Loucy (cell line): ENCODE results near the gene PDE4D.

Experiments
- CTCF ChIP-seq: fragments of 200-600 bp; sonication (generic); conservative IDR thresholded peaks from 2 replicates; pipeline ENCODE4 v1.5.1; 2014; ENCODE audit warnings: mild to moderate bottlenecking, antibody characterized with exemption, low read length
- EZH2phosphoT487 ChIP-seq: fragments of 200-600 bp; IDR thresholded peaks from 2 replicates; pipeline ENCODE4 v1.6.1; 2018; ENCODE audit warnings: antibody characterized with exemption, mild to moderate bottlenecking, moderate library complexity, borderline replicate concordance

DNA sequence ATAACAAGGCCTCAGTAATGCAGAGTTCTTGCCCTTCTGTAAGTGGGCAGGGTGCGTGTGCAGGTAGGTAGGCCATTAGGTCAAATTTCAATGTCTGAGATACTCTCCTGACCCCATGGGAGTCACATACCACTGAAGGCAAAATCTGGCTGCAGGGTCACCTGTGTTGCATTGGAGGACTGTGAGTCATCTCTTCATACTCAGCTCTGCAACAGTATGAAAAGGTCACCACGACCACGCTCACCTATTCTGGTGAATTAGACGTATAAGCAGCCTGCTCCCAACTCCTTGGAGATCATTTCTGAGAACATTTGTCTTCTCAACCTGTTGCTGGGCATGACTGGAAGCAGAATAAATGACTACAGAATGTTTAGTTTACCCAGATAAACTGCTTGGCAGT, 599.8 kb downstream of the PDE4D start:
- TF ChIP-seq CTCF = no peak
- TF ChIP-seq EZH2phosphoT487 = no peak
